ENCODE measurements around the gene CSNK1A1.
A peak's percentile ranks its signal among the peaks of the same experiment; 100 is the strongest.

CSNK1A1 gene

GRCh38 chr5:149549461-149550267 is 1.6 kb downstream of the CSNK1A1 start:
- in situ Hi-C loops (cut with MboI; ENCODE audit: low sequenced_read_pairs, unreplicated experiment): no loop called here
- TF ChIP-seq CTCF (IDR thresholded peaks at IDR 0.05; ENCODE audit: borderline replicate concordance, control extremely low read depth, extremely low read depth, insufficient read depth, missing control alignments): no peak
- peak; percentile 56 for DNase-seq (ENCODE audit: low spot score)

GRCh38 chr5:149546974-149547373 is 4.3 kb downstream of the CSNK1A1 start:
- in situ Hi-C loops (cut with MboI; ENCODE audit: low sequenced_read_pairs, unreplicated experiment): no loop called here
- no peak for TF ChIP-seq CTCF (IDR thresholded peaks at IDR 0.05; ENCODE audit: borderline replicate concordance, control extremely low read depth, extremely low read depth, insufficient read depth, missing control alignments)
- DNase-seq (ENCODE audit: low spot score): no peak

GRCh38 chr5:149545327-149545726 is 5.9 kb downstream of the CSNK1A1 start:
- no peak for TF ChIP-seq CTCF (IDR thresholded peaks at IDR 0.05; ENCODE audit: borderline replicate concordance, control extremely low read depth, extremely low read depth, insufficient read depth, missing control alignments)
- in situ Hi-C loops (cut with MboI; ENCODE audit: low sequenced_read_pairs, unreplicated experiment): no loop called here
- no peak for DNase-seq (ENCODE audit: low spot score)

- no peak for DNase-seq (ENCODE audit: low spot score)
- no peak for TF ChIP-seq CTCF (IDR thresholded peaks at IDR 0.05; ENCODE audit: borderline replicate concordance, control extremely low read depth, extremely low read depth, insufficient read depth, missing control alignments)
- in situ Hi-C loops (cut with MboI; ENCODE audit: low sequenced_read_pairs, unreplicated experiment): no loop called here
Measured at GRCh38 chr5:149544028-149544420, 7.2 kb downstream of the CSNK1A1 start.

- no peak for DNase-seq (ENCODE audit: low spot score)
- no peak for TF ChIP-seq CTCF (IDR thresholded peaks at IDR 0.05; ENCODE audit: borderline replicate concordance, control extremely low read depth, extremely low read depth, insufficient read depth, missing control alignments)
- in situ Hi-C loops (cut with MboI; ENCODE audit: low sequenced_read_pairs, unreplicated experiment): no loop called here
Measured at GRCh38 chr5:149543361-149544027, 7.7 kb downstream of the CSNK1A1 start.

GRCh38 chr5:149541893-149542292 is 9.3 kb downstream of the CSNK1A1 start:
- in situ Hi-C loops (cut with MboI; ENCODE audit: low sequenced_read_pairs, unreplicated experiment): no loop called here

More at GRCh38 chr5:149541893-149542292, 9.3 kb downstream of the CSNK1A1 start:
- no peak for TF ChIP-seq CTCF (IDR thresholded peaks at IDR 0.05; ENCODE audit: borderline replicate concordance, control extremely low read depth, extremely low read depth, insufficient read depth, missing control alignments)
- no peak for DNase-seq (ENCODE audit: low spot score)
